GM18505 (cell line): ENCODE data around the gene CTSW.
A peak's percentile ranks its signal among the peaks of the same experiment; 100 is the strongest.
"Not testable (repeated sequence)": the region's sequence is repeated elsewhere in the genome, so short reads cannot be mapped to it uniquely, and the experiment has no call there.

Source experiments
- ATAC-seq: cut with Tn5 transposase; IDR thresholded peaks from one replicate; pipeline ENCODE4 v1.9.1; 2021; ENCODE audit not compliant: unreplicated experiment
- POLR2A ChIP-seq: IDR thresholded peaks from 4 replicates; pipeline ENCODE4 v1.6.1; 2011; ENCODE audit warnings: borderline replicate concordance; ENCODE audit not compliant: insufficient read depth, insufficient read length; ENCODE audit errors: extremely low read depth

Gene CTSW, protein sequence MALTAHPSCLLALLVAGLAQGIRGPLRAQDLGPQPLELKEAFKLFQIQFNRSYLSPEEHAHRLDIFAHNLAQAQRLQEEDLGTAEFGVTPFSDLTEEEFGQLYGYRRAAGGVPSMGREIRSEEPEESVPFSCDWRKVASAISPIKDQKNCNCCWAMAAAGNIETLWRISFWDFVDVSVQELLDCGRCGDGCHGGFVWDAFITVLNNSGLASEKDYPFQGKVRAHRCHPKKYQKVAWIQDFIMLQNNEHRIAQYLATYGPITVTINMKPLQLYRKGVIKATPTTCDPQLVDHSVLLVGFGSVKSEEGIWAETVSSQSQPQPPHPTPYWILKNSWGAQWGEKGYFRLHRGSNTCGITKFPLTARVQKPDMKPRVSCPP

DNA sequence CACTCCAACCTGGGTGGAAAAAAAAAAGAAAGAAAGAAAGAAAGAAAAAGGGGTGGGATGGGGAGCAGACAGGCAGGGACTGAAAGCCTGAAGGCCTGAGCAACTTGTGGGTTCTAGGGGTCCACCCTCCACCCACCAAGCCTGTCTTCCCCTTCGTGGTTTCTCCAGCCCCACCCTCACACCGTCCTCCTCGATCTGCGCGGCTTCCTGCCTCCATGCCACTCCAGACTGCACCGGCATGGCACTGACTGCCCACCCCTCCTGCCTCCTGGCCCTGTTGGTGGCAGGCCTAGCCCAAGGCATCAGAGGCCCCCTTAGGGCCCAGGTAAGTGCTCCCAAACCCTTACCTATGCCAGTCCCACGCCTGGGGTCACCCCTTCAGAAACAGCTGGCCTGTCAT is at the start of gene CTSW:
TSS of gene CTSW (plus strand) at position 221 of the 400 bp plus-strand sequence. CDS start at position 239, 18 bp downstream.
- ATAC-seq: no peak
- TF ChIP-seq POLR2A: no peak

GRCh38 chr11:65832231-65832630 is 47.4 kb upstream of the CTSW start:
- ATAC-seq: not testable (repeated sequence)

- ATAC-seq: peak; percentile 78
- no peak for TF ChIP-seq POLR2A
Observed at GRCh38 chr11:65833297-65834030, 46.2 kb upstream of the CTSW start, which contains the start of gene SNX32. TSS of gene SNX32 (plus strand) at chr11:65833963. CDS start at chr11:65834066, 103 bp downstream.

DNA sequence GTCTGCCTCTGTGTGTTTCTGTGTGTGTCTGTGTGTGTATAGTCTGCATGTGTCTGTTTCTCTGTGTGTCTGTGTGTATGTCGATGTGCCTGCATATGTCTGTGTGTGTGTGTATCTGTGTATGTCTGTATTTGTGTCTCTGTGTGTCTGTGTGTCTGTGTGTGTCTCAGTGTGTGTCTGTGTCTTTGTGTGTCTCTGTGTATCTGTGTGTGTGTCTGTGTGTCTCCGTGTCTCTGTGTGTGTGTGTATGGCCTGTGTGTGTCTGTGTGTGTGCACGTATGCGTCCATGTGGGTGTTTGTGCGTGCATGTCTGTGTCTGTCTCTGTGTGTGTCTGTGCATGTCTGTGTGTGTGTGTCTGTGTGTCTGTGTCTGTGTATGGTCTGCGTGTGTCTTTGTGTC is 45.4 kb upstream of the CTSW start:
- ATAC-seq: no peak
- TF ChIP-seq POLR2A: no peak

DNA sequence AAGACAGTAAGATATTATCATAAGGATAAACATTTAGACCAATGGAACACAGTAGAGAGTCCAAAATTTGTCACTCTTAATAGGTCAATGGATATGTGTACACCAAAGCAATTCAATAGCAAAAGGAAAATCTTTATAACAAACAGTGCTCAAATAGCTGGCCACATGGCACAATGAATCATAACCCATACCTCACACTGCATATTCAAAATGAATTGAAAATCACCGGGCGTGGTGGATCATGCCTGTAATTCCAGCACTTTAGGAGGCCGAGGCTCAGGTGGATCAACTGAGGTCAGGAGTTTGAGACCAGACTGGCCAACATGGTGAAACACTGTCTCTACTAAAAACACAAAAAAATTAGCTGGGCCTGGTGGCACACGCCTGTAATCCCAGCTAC is 37.5 kb upstream of the CTSW start:
- TF ChIP-seq POLR2A: no peak
- ATAC-seq: no peak

GRCh38 chr11:65843811-65844210 is 35.8 kb upstream of the CTSW start:
- ATAC-seq: no peak
- TF ChIP-seq POLR2A: no peak

- no peak for ATAC-seq
- TF ChIP-seq POLR2A: no peak
Observed at GRCh38 chr11:65844231-65844872, 35.3 kb upstream of the CTSW start.

GRCh38 chr11:65847746-65848145 is 31.9 kb upstream of the CTSW start:
- ATAC-seq: no peak
- no peak for TF ChIP-seq POLR2A

- ATAC-seq: not testable (repeated sequence)
Observed at GRCh38 chr11:65848693-65849092, 30.9 kb upstream of the CTSW start.

- ATAC-seq: no peak
- TF ChIP-seq POLR2A: no peak
Observed at GRCh38 chr11:65849366-65849765, 30.3 kb upstream of the CTSW start.

DNA sequence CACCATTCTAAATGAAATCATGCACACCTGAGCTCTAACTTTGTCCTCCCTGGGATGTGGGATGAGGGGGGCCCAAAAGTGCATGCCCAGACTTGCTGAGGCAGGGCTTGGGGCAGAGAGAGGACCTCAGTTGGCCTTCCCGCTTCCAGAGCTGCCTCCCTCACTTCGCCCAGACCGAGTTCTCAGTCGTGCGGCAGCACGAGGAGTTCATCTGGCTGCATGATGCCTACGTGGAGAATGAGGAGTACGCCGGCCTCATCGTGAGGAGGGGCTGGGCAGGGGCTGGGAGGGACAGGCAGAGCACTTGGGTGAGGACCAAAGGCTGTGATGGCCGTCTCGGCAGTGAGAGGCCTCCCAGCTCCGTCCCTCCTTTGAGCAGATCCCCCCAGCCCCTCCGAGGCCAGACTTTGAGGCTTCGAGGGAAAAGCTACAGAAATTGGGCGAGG is 29.8 kb upstream of the CTSW start:
- no peak for ATAC-seq
- no peak for TF ChIP-seq POLR2A

DNA sequence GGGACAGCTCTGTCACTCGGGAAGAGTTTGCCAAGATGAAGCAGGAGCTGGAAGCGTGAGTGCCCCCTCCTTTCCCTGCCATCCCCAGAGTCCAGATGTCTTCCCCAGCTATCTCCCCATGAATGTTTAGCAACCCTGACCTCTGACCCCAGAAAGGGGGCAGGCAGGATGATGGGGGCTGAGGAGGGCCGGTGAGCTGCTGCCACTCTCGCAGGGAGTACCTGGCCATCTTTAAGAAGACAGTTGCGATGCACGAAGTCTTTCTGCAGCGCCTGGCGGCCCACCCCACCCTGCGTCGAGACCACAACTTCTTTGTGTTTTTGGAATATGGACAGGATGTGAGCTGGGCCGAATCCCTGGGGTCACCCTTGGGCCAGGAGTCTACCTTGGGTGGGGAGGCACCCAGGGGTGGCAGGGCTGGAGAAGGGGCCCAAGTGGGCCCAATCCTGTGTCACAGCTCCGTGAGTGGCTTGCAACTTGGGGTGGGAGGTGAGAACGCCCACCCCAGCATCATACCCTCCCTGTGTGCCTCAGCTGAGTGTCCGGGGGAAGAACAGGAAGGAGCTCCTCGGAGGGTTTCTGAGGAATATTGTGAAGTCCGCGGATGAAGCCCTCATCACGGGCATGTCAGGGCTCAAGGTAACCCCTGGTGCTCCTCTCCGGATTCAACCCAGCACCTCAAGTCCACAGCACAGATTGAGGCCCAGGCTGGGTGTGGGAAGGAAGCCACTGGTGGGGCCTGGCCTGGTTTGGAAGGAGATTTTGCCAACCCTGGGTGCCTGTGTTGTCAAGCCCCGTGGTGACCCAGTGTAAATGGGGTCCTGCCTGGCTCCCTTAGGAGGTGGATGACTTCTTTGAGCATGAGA is 29.2 kb upstream of the CTSW start:
- TF ChIP-seq POLR2A: no peak
- ATAC-seq: no peak

DNA sequence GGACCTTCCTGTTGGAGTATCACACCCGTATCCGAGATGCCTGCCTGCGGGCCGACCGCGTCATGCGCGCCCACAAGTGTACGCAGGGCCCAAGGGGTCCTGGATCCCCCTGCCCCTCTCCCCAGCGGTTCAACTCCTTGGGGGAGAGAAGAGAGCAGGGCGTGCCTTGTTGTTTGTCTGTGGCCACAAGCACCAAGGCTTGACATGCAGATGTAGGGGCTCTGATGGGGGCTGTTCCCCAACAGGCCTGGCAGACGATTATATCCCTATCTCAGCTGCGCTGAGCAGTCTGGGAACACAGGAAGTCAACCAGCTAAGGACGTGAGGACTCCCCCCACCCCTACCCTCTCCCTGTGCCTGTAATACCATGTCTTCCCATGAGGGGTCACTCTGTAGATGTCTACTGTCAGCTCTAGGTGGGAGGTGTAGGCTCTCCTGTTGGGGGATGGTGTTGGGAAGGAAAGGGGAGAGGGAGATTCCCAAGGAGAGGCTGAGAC is 28.5 kb upstream of the CTSW start:
- ATAC-seq: no peak
- no peak for TF ChIP-seq POLR2A

DNA sequence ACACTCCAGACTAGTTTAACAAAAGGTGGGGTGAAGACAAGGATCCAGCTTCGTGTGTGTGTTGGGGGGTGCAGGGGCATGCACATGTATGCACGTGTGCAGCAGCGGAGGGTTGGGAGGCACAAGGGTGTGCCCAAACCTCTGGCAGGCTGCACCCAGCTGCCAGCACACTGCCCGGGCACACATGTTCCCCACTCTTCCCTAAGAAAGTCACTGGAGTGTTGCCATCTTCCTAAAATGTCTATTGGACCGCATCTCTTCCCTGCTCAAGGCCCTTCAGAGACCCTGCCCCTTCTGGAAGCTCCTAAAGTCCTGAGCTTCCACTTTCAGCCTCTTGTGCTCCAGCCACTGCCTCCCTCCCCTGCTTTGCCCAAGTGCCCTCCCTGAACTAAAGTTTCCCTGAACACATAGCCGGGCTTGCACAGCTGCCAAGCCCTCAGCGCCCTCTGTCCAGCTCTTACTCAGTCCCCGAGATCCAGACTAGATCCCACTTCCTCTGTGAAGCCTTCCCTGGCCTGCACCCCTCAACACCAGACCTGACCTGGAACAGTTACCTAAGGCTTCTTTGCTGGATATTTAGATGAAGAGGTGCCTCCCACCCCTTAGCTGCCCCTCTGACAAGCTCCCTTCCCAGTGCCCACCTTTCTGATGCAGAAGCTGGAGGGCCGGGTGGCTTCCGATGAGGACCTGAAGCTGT is 27.7 kb upstream of the CTSW start:
- peak; percentile 22 for TF ChIP-seq POLR2A
- no peak for ATAC-seq
